NCI-H1092 (cell line): Measurements from ENCODE around the gene FAM8A1.
"Not testable (repeated sequence)": the region's sequence is repeated elsewhere in the genome, so short reads cannot be mapped to it uniquely, and the experiment has no call there.

Source experiments
- DNase-seq: peaks from one replicate; lab custom pipeline; 2025; lab: John Stamatoyannopoulos, UW

FAM8A1 gene

GRCh38 chr6:17599877-17600526 lies at the start of gene FAM8A1:
Gene FAM8A1, plus strand, starts transcription at chr6:17600302. Its CDS starts 108 bp downstream, at chr6:17600410.
- peak; percentile 77 for DNase-seq

DNA sequence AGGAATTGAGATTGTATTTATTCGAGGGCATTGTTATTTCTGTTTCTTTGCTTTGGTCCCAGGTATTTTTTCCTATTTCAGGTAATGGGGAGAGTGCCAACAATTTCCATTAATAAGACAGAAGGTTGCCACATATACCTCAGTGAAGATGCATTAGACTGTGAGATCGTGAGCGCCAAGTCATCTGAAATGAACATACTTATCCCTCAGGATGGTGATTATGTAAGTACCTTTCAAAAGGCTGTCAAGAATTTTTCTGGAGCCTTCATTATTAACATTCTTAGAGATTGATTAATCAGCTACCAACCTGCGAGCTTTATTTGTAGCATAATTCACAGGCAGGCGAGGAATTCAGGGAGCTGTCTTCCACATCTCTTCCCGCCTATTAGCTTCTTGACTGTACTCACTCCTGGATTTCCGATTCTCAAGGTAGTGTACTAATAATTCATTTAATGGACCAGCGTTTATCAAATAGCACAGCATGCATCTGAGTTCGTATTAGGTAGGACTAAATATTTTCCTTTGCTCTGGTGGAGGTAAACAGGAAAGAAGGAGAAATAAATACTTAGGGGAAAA lies 48.6 kb upstream of the FAM8A1 start:
- no peak for DNase-seq

GRCh38 chr6:17552861-17553260 lies 47.2 kb upstream of the FAM8A1 start:
- no peak for DNase-seq

DNA sequence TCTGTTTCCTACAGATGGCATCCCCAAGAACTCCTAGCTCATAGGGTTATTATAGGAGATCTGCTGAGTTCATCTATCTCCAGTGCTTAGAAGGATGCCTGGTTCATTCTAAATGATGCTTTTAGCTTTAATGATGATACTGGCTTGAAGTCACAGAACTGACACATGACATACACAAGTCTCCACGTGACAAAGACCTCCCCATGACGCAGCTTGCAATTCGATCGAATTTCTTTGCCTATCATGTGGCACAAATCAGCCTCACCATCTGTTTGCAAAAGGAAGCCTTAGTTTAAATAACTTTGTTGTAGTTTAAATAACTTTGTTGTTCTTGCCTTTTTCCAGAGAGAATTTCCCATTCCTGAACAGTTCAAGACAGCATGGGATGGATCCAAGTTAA lies 44.1 kb upstream of the FAM8A1 start:
- no peak for DNase-seq

- DNase-seq: no peak
Measured at GRCh38 chr6:17562636-17563035, 37.5 kb upstream of the FAM8A1 start.

DNA sequence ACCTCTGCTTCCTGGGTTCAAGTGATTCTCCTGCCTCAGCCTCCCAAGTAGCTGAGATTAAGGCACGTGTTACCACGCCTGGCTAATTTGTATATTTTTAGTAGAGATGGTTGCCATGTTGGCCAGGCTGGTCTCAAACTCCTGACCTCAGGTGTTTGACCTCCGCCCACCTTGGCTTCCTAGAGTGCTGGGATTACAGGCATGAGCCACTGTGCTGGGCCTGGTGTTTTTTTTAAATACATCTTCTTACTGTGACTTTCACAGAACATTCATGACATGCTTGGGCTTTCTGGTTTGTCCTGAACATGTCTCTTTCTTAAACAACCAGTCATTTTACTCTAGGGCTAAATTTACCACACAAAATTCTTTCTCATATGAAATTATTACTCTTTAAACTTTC lies 34.7 kb upstream of the FAM8A1 start:
- no peak for DNase-seq

GRCh38 chr6:17574866-17575560 lies 25.1 kb upstream of the FAM8A1 start:
- DNase-seq: no peak

DNA sequence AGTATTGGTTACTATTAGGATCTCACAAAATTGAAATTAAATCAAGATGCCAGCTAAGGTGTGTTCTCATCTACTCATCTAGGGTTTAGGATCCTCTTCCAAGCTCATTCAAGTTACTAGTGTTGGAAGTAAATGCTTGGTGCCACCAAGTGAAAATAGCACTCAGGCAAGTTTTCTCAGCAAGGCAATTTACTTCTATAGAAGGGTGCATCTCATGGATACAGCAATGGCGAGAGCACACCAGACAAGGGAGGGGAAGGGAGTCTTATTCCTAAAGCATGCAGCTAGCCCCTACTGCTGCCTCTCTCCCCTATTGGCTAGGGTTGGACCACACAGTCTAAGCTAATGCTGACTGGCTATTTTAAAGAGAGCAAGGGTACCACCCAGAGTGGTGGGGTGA lies 23.0 kb upstream of the FAM8A1 start:
- no peak for DNase-seq

DNA sequence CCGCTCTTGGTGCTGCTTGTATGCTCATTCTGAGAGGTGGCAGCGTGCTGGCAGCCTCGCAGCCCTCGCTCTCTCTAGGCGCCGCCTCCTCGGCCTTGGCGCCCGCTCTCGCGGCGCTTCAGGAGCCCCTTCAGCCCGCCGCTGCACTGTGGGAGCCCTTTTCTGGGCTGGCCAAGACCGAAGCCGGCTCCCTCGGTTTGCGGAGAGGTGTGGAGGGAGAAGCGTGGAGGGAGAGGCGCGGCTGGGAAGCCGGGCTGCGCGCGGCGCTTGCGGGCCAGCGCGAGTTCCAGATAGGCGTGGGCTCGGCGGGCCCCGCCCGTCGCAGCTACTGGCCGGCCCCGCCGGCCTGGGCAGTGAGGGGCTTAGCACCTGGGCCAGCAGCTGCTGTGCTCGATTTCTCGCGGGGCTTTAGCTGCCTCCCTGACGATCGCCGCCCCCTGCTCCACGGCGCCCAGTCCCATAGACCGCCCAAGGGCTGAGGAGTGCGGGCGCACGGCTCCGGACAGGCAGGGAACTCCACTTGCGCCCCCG lies 19.5 kb upstream of the FAM8A1 start:
- DNase-seq: no peak

DNA sequence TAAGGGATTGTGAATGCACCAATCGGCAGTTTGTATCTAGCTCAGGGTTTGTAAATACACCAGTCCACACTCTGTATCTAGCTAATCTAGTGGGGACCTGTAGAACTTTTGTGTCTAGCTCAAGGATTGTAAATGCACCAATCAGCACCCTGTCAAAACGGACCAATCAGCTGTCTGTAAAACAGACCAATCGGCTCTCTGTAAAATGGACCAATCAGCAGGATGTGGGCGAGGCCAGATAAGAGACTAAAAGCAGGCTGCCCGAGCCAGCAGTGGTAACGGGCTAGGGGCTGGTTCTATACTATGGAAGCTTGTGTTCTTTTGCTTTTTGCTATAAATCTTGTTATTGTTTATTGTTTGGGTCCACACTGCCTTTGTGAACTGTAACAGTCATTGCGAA lies 18.8 kb upstream of the FAM8A1 start:
- DNase-seq: not testable (repeated sequence)

GRCh38 chr6:17583811-17584210 lies 16.3 kb upstream of the FAM8A1 start:
- no peak for DNase-seq

DNA sequence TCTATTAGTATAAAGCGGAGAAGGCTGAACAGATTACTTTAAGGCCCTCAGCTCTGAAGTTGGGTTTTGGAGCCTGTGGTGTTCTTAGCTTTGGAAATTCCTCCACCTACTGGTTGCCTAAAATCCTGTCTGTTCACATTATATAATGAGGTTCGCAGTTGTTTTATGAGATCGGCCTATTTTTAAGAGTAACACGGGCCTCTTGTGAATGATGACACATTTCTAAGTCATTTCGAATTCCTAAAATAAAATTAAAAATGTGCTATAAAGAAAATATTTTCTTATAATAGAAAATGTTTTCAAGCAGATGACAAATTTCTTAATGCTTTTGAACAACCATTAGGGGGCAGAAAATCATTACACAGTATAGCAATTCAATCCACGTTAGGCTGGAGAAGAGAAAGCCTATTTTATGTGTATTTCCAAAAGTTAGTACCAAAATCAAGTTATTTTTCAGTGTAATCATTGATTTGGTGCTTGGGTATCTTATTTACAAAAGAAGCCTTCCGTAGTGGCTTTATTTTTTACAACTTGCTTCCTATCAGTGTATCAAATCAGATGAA lies 15.8 kb upstream of the FAM8A1 start:
- DNase-seq: peak; percentile 30

DNA sequence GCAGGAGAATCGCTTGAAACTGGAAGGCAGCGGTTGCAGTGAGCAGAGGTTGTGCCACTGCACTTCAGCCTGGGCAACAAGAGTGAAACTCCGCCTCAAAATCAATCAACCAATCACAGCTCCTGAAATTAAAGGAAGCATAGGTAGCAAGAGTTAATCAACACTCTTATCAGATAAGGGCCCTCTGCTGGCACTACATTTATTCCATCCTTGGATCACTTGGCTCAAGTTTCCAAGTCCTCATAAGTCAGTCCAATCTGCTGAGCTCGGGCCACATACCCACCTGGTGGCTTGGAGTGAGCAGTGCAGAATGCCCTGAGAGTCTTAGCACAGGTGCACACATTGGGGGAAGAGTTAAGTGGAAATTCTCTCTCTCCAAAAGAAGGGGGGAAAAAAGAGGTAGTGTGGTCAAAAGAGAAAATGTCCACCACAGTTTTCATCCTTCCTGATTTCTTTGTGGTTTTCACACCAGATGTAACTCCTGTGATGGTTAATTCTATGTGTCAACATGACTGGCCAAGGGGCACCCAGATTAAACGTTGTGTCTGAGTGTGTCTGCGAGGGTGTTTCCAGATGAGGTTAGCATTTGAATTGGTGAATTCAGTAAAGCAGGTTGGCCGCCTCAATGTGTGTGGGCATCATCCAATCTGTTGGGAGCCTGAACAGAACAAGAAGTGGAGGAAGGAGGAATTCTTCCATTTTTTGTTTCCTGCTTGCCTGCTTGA lies 14.2 kb upstream of the FAM8A1 start:
- no peak for DNase-seq

DNA sequence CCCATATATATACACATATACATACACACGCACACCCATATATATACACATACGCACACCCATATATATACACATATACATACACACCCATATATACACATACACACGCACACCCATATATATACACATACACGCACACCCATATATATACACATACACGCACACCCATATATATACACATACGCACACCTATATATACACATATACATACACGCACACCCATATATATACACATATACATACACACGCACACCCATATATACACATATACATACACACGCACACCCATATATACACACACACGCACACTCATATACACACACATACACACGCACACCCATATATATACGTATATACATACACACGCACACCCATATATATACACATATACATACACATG lies 13.5 kb upstream of the FAM8A1 start:
- DNase-seq: not testable (repeated sequence)

DNA sequence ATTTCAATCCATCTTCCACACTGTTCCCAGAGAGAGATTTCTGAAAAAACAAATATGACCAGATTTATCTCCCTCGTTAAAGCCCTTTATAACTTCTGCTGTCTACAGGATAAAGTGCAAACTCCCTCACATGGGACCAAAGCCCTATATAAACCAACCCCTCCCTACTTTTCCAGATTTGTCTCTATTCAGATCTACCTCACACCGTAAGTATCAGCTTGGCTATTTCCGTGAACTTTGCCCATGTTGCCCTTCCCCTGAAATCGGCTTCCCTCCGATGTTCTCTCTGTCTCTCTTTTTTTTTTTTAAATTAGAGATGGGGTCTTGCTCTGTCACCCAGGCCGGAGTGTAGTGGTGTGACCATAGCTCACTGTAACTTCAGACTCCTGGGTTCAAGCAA lies 12.1 kb upstream of the FAM8A1 start:
- no peak for DNase-seq

GRCh38 chr6:17589406-17590096 lies 10.6 kb upstream of the FAM8A1 start:
- DNase-seq: no peak

DNA sequence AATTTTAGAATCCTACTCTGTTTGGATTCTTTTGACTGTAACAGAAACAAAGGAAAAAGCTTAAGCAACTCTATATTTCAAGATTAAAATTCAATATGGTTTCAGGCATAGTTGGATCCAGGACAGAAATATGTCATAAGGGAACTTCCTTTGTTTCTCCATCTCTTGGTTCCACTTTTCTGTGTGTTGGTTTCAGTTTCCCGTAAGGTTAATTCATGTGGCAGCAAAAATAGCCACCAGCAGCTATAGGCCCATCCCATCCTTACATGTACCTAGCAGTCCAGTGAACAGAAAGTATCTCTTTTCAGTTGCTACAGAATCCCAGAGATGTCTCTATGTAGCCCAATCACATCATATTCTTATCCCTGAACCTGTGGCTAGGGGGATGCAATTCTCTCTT lies 8.8 kb upstream of the FAM8A1 start:
- DNase-seq: no peak

DNA sequence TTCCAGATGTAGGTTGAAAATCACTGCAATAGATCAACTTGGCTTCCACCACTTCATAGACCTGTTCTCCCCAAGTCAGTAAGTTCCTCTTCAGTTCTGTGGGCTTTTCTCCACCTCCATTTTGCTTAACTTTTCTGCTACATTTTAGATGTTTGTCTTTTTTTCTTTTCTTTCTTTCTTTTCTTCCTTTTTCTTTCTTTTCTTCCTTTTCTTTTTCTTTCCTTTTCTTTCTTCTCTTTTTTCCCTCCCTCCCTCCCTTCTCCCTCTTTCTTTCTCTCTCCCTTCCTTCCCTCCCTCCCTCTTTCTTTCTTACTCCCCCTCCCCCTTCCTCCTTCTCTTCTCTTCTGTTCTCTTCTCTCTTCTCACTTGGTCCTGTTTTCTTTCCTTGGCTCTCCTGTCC lies 6.9 kb upstream of the FAM8A1 start:
- no peak for DNase-seq

DNA sequence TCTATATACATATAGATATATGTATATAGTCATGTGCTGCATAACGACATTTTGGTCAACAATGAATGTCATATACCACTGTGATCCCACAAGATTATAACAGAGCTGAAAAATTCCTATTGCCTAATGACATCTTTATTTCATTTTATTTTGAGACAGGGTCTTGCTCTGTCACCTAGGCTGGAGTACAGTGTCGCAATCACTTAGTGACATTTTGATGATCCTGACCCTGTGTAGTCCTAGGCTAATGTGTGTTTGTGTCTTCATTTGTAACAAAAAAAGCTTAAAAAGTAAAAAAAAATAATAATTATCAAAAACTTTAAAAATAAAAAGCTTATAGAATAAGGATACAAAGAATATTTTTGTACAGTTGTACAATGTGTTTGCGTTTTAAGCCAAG lies 4.0 kb upstream of the FAM8A1 start:
- DNase-seq: no peak

GRCh38 chr6:17600527-17601385 lies 654 bp downstream of the FAM8A1 start:
- DNase-seq: no peak

GRCh38 chr6:17601386-17601703 lies 1.2 kb downstream of the FAM8A1 start:
- DNase-seq: no peak
